IMR-90 (cell line): ENCODE measurements around the gene HOXA10. TPM values are rescaled to one million over a fixed set of nuclear protein-coding genes. Genes with fewer than 3 reads are reported as not detected.

Source experiments
- ATAC-seq: fragments of 200-7000 bp; cut with Tn5 transposase; 2 replicates; pipeline ENCODE4 v1.9.1; 2020; ENCODE audit warnings: low read depth, mild to moderate bottlenecking, moderate library complexity
- BruUV-seq: library from RNA; stranded (reverse); fragments of 400-500 nt; replicated peaks from 2 replicates; lab custom pipeline; 2021; lab: Mats Ljungman, UMichigan
- CTCF ChIA-PET: fragments of 300-600 bp; formaldehyde crosslinking; extraction: SDS; loops from one replicate; lab custom pipeline; 2021; ENCODE audit warnings: antibody characterized with exemption; lab: Yijun Ruan, JAX
- POLR2A ChIA-PET: fragments of 300-600 bp; sonication (Branson Sonifier 250); formaldehyde crosslinking; loops from one replicate; lab custom pipeline; 2022; ENCODE audit warnings: antibody characterized with exemption; ENCODE audit not compliant: unreplicated experiment; lab: Charles Lee
- DNase-seq: peaks from one replicate; pipeline ENCODE4 v3.0.0; 2013
- H2AFZ ChIP-seq: replicated peaks from 2 replicates; pipeline ENCODE3; 2013; ENCODE audit warnings: low read length, mild to moderate bottlenecking; ENCODE audit not compliant: poor library complexity
- H2AK5ac ChIP-seq: 2 replicates; pipeline ENCODE4 v1.6.1; 2013; ENCODE audit warnings: low read depth, low read length, inconsistent platforms
- H2AK9ac ChIP-seq: replicated peaks from 2 replicates; pipeline ENCODE3; 2013; ENCODE audit warnings: mild to moderate bottlenecking, low read depth, low read length, moderate library complexity; ENCODE audit not compliant: poor library complexity
- H2BK120ac ChIP-seq: 2 replicates; pipeline ENCODE4 v1.6.1; 2013; ENCODE audit warnings: low read depth, low read length, inconsistent platforms
- H2BK15ac ChIP-seq: 3 replicates; pipeline ENCODE4 v1.6.1; 2013; ENCODE audit warnings: low read depth, low read length, inconsistent platforms
- H2BK20ac ChIP-seq: 2 replicates; pipeline ENCODE4 v1.6.1; 2013; ENCODE audit warnings: low read depth, mild to moderate bottlenecking, inconsistent platforms, low read length, moderate library complexity
- H2BK5ac ChIP-seq: 2 replicates; pipeline ENCODE4 v1.6.1; 2013; ENCODE audit warnings: mild to moderate bottlenecking, low read depth, low read length, inconsistent platforms; ENCODE audit not compliant: poor library complexity, severe bottlenecking
- H3K14ac ChIP-seq: replicated peaks from 2 replicates; pipeline ENCODE4 v1.6.1; 2013; ENCODE audit warnings: low read depth, low read length, inconsistent platforms
- H3K18ac ChIP-seq: 2 replicates; pipeline ENCODE4 v1.6.1; 2013; ENCODE audit warnings: low read depth, low read length, control low read depth
- H3K23ac ChIP-seq: 2 replicates; pipeline ENCODE4 v1.6.1; 2013; ENCODE audit warnings: low read depth, low read length, inconsistent platforms
- H3K27ac ChIP-seq: 2 replicates; pipeline ENCODE4 v1.5.1; 2013; ENCODE audit warnings: mild to moderate bottlenecking, control low read depth, low read length; ENCODE audit not compliant: insufficient read depth
- H3K27me3 ChIP-seq: 2 replicates; pipeline ENCODE4 v1.6.1; 2013; ENCODE audit warnings: low read length; ENCODE audit not compliant: control insufficient read depth, insufficient read depth
- H3K36me3 ChIP-seq: 2 replicates; pipeline ENCODE4 v1.6.1; 2013; ENCODE audit warnings: low read length, mixed read lengths; ENCODE audit not compliant: control insufficient read depth, insufficient read depth
- H3K4ac ChIP-seq: 2 replicates; pipeline ENCODE4 v1.6.1; 2013; ENCODE audit warnings: low read depth, low read length, inconsistent platforms
- H3K4me1 ChIP-seq: 2 replicates; pipeline ENCODE4 v1.6.1; 2013; ENCODE audit warnings: low read length, mixed read lengths; ENCODE audit not compliant: control insufficient read depth, insufficient read depth
- H3K4me2 ChIP-seq: 2 replicates; pipeline ENCODE4 v1.6.1; 2013; ENCODE audit warnings: low read depth, mild to moderate bottlenecking, control low read depth, low read length, moderate library complexity
- H3K4me3 ChIP-seq: 2 replicates; pipeline ENCODE4 v1.5.1; 2013; ENCODE audit warnings: low read depth, mild to moderate bottlenecking, control low read depth, low read length, moderate library complexity; ENCODE audit not compliant: insufficient read depth
- H3K56ac ChIP-seq: 2 replicates; pipeline ENCODE4 v1.6.1; 2013; ENCODE audit warnings: low read length, inconsistent platforms; ENCODE audit not compliant: insufficient read depth; ENCODE audit errors: extremely low read depth
- H3K79me1 ChIP-seq, 2 experiments: 2 replicates each; pipeline ENCODE4 v1.6.1; 2013; ENCODE audit warnings: low read length in 2 of 2, inconsistent platforms in 1 of 2, low read depth in 1 of 2
- H3K9ac ChIP-seq: 2 replicates; pipeline ENCODE4 v1.6.1; 2013; ENCODE audit warnings: low read depth, low read length, control low read depth
- H3K9me1 ChIP-seq: 2 replicates; pipeline ENCODE4 v1.6.1; 2013; ENCODE audit warnings: low read length, inconsistent platforms; ENCODE audit not compliant: insufficient read depth
- H3K9me3 ChIP-seq: 2 replicates; pipeline ENCODE4 v1.6.1; 2013; ENCODE audit warnings: low read length; ENCODE audit not compliant: control insufficient read depth, insufficient read depth
- H4K20me1 ChIP-seq: 2 replicates; pipeline ENCODE4 v1.6.1; 2013; ENCODE audit warnings: low read length, inconsistent platforms; ENCODE audit not compliant: insufficient read depth
- H4K5ac ChIP-seq: 2 replicates; pipeline ENCODE4 v1.6.1; 2013; ENCODE audit warnings: mild to moderate bottlenecking, low read depth, low read length, control low read depth
- H4K8ac ChIP-seq, 2 experiments: 2 replicates each; pipeline ENCODE4 v1.6.1; 2013; ENCODE audit warnings: low read depth in 2 of 2, low read length in 2 of 2, control low read depth in 1 of 2, inconsistent platforms in 1 of 2
- H4K91ac ChIP-seq: 2 replicates; pipeline ENCODE4 v1.6.1; 2013; ENCODE audit warnings: low read depth, low read length, inconsistent platforms; ENCODE audit not compliant: insufficient read depth
- BHLHE40 ChIP-seq: fragments of 150-350 bp; IDR thresholded peaks from 2 replicates; pipeline ENCODE4 v1.6.1; 2016; ENCODE audit warnings: mild to moderate bottlenecking, low read depth, low read length
- CEBPB ChIP-seq: IDR thresholded peaks from 2 replicates; pipeline ENCODE4 v1.6.1; 2012; ENCODE audit warnings: low read depth, low read length, improper control_type of control experiment
- CHD1 ChIP-seq: IDR thresholded peaks from 2 replicates; pipeline ENCODE4 v1.6.1; 2012; ENCODE audit warnings: low read depth, low read length, improper control_type of control experiment
- MAFK ChIP-seq: IDR thresholded peaks from 2 replicates; pipeline ENCODE4 v1.6.1; 2012; ENCODE audit warnings: low read depth, low read length, improper control_type of control experiment
- MAZ ChIP-seq: IDR thresholded peaks from 2 replicates; pipeline ENCODE4 v1.6.1; 2012; ENCODE audit warnings: low read depth, mild to moderate bottlenecking, low read length, improper control_type of control experiment, moderate library complexity, borderline replicate concordance
- MXI1 ChIP-seq: IDR thresholded peaks from 2 replicates; pipeline ENCODE4 v1.6.1; 2012; ENCODE audit warnings: low read depth, mild to moderate bottlenecking, low read length, moderate library complexity, borderline replicate concordance
- NFE2L2 ChIP-seq: fragments of 150-350 bp; IDR thresholded peaks from 2 replicates; pipeline ENCODE4 v1.6.1; 2016; ENCODE audit warnings: low read depth, mild to moderate bottlenecking, low read length
- POLR2A ChIP-seq: IDR thresholded peaks from 2 replicates; pipeline ENCODE4 v1.6.1; 2012; ENCODE audit warnings: mild to moderate bottlenecking, low read depth, low read length
- RAD21 ChIP-seq: IDR thresholded peaks from 2 replicates; pipeline ENCODE4 v1.6.1; 2012; ENCODE audit warnings: low read length, improper control_type of control experiment
- RCOR1 ChIP-seq: IDR thresholded peaks from 2 replicates; pipeline ENCODE4 v1.6.1; 2012; ENCODE audit warnings: mild to moderate bottlenecking, low read length, improper control_type of control experiment; ENCODE audit not compliant: insufficient replicate concordance
- SMC3 ChIP-seq: fragments of 150-350 bp; IDR thresholded peaks from 2 replicates; pipeline ENCODE4 v1.6.1; 2016; ENCODE audit warnings: low read depth, mild to moderate bottlenecking, antibody characterized with exemption, low read length, moderate library complexity
- WGBS, 2 experiments: methylation state at CpG; one replicate each; pipeline versions ENCODE4 v1.1.5 to v1.1.7; 2013; ENCODE audit warnings: missing lambda C conversion rate in 2 of 2; ENCODE audit not compliant: insufficient read length in 1 of 2; ENCODE audit errors: extremely low coverage in 2 of 2; 5-methylcytosine and 5-hydroxymethylcytosine counted together
- dilution Hi-C: fragments of 300-500 bp; cut with HindIII; formaldehyde crosslinking; loops from one replicate; pipeline ENCODE4 v1.14.3; 2018; ENCODE audit warnings: low sequenced_read_pairs; ENCODE audit not compliant: unreplicated experiment
- in situ Hi-C: fragments of 300-500 bp; cut with MboI; formaldehyde crosslinking; loops from 3 replicates; pipeline ENCODE4 v1.14.3; 2019; ENCODE audit warnings: low sequenced_read_pairs, inconsistent platforms, mixed read lengths
- intact Hi-C: fragments of 100-400 bp; cut with micrococcal nuclease; formaldehyde crosslinking; loops from 2 replicates; pipeline ENCODE4 v1.10.0; 2022
- polyA plus RNA-seq, 3 experiments: library from polyadenylated mRNA; depleted of rRNA; stranded (reverse); fragments of >200 nt; gene quantifications; 2 replicates each; pipeline ENCODE4 v1.2.3, GENCODE V29; 2012; ENCODE audit warnings: low replicate concordance in 1 of 3
- total RNA-seq: library from RNA; depleted of rRNA; stranded (reverse); fragments of >200 nt; gene quantifications from 2 replicates; pipeline ENCODE4 v1.2.3, GENCODE V29; 2012
- TF ChIP-seq, protein P1 (sequence below): fragments of 150-350 bp; IDR thresholded peaks from 2 replicates; pipeline ENCODE4 v1.6.1; 2016; ENCODE audit warnings: low read depth, mild to moderate bottlenecking, low read length, moderate library complexity, borderline replicate concordance
- TF ChIP-seq, protein P2 (sequence below): fragments of 150-350 bp; IDR thresholded peaks from 2 replicates; pipeline ENCODE4 v1.6.1; 2017; ENCODE audit warnings: mild to moderate bottlenecking, antibody characterized with exemption, low read length, low read depth
- TF ChIP-seq, protein P3 (sequence below): conservative IDR thresholded peaks from 2 replicates; pipeline ENCODE4 v1.5.1; 2012; ENCODE audit warnings: mild to moderate bottlenecking, low read depth, low read length, improper control_type of control experiment

The HOXA10 gene
- total and polyA plus RNA-seq, 2 of the 4 experiments (the other 2 are of a cell fraction): 0.10 to 0.18 TPM

DNA sequence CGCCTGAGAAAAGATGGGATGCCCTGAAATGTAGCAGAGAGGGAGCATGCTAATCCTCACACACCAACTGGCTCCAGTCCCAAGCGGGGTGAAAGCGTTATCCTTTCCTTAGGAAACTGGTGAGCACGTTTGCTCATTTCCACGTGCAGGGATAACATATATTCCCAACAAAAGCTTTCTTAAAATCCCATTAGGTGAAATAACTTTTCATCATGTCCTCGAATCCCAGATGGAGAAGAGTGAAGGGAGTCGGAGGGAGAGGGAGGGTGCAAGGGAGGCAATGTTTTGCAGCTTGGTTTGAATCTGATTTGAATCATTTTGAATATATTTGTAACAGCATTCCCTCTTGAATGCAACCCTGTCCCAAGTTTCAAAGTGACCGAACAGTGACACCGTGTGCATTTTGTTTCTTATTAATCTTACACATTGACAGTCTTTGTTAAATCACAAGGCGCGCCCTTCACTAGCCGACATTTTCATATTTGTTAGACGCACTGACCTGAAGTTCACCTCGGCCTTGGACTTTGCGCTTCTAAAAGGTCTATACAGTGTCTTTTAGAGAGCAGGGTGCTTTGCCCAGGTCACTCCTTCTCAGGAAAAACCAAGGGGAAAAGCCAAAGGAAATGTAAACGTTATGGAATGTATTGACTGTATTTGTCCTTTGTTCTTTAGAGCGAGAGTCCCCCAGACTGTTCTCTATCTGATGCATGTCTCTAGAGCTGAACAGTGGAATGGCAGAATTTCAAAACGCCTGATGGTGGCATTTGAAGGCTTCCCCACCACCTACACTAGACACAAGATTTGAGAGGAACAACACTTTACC is 40.5 kb downstream of the HOXA10 start:
- Histone ChIP-seq H3K27ac (peak overlapping the region; percentile 49; the same call in 1 of the 2 replicates), H3K4me2 (peak overlapping the region; percentile 64), H3K23ac (peak overlapping the region; percentile 85), H4K20me1 (no peaks in the 10 kb centered on the region), H4K91ac (peak overlapping the region; percentile 59), H3K27me3 (no peaks in the 10 kb centered on the region), H4K8ac (peak overlapping the region; percentile 7 to 45; a peak in 3 of 4 replicates), H2BK5ac (peak overlapping the region; percentile 28), H2AK5ac (peak overlapping the region; percentile 52; the same call in 1 of the 2 replicates), H3K9me1 (peaks cover 10% of the 10 kb centered on the region), H2BK120ac (peak overlapping the region; percentile 17), H4K5ac (no peak overlapping the region), H3K4me1 (peaks cover 31% of the 10 kb centered on the region), H3K18ac (peak overlapping the region; percentile 49), H3K36me3 (peaks cover 2% of the 10 kb centered on the region; the same call in 1 of the 2 replicates), H2AK9ac (no peak overlapping the region), H3K56ac (no peak overlapping the region), H3K79me1 (peaks cover 22 to 44% of the 10 kb centered on the region in 2 experiments), H2BK15ac (0 out of 3 replicates have a peak overlapping the region, but pooled peaks have one; percentile 3), H2BK20ac (peak overlapping the region; percentile 37), H3K4ac (peak overlapping the region; percentile 70), H3K9ac (peak overlapping the region; percentile 61), H3K14ac (peak overlapping the region; percentile 57; the same call in 1 of the 2 replicates), H3K4me3 (no peak overlapping the region), H3K9me3 (no peaks in the 10 kb centered on the region), H2AFZ (peak overlapping the region; percentile 9)
- ChIA-PET POLR2A (no interaction called here), CTCF (no interaction called here)
- 8% methylated on average over 2 of the region's 18 CpGs; no CpG with 5 or more reads in 1 of the 2 experiments for WGBS, 2 experiments
- dilution Hi-C loops (no loop called here), intact Hi-C loops (loop anchor here (5.0 kb wide), 1 partner anchor 101 kb away; no protein-coding TSS in a partner anchor), in situ Hi-C loops (no loop called here)
- BruUV-seq: no TSS peak
- no peak for ATAC-seq
- DNase-seq: no peak
- TF ChIP-seq SMC3 (no peak), RAD21 (no peak), CEBPB (no peak), NFE2L2 (no peak), CHD1 (no peak), RCOR1 (no peak), MAZ (no peak), MXI1 (no peak), BHLHE40 (no peak), MAFK (no peak), POLR2A (no peak)
- TF ChIP-seq, protein P1, sequence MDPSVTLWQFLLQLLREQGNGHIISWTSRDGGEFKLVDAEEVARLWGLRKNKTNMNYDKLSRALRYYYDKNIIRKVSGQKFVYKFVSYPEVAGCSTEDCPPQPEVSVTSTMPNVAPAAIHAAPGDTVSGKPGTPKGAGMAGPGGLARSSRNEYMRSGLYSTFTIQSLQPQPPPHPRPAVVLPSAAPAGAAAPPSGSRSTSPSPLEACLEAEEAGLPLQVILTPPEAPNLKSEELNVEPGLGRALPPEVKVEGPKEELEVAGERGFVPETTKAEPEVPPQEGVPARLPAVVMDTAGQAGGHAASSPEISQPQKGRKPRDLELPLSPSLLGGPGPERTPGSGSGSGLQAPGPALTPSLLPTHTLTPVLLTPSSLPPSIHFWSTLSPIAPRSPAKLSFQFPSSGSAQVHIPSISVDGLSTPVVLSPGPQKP: no peak
- TF ChIP-seq, protein P2, sequence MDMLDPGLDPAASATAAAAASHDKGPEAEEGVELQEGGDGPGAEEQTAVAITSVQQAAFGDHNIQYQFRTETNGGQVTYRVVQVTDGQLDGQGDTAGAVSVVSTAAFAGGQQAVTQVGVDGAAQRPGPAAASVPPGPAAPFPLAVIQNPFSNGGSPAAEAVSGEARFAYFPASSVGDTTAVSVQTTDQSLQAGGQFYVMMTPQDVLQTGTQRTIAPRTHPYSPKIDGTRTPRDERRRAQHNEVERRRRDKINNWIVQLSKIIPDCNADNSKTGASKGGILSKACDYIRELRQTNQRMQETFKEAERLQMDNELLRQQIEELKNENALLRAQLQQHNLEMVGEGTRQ: no peak
- TF ChIP-seq, protein P3, sequence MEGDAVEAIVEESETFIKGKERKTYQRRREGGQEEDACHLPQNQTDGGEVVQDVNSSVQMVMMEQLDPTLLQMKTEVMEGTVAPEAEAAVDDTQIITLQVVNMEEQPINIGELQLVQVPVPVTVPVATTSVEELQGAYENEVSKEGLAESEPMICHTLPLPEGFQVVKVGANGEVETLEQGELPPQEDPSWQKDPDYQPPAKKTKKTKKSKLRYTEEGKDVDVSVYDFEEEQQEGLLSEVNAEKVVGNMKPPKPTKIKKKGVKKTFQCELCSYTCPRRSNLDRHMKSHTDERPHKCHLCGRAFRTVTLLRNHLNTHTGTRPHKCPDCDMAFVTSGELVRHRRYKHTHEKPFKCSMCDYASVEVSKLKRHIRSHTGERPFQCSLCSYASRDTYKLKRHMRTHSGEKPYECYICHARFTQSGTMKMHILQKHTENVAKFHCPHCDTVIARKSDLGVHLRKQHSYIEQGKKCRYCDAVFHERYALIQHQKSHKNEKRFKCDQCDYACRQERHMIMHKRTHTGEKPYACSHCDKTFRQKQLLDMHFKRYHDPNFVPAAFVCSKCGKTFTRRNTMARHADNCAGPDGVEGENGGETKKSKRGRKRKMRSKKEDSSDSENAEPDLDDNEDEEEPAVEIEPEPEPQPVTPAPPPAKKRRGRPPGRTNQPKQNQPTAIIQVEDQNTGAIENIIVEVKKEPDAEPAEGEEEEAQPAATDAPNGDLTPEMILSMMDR: no peak
